SK-N-SH treated with all-trans-retinoic acid at 6 μM for 48 hours (cell line): ENCODE data around the gene NFIA.

ENCODE experiments used
- CREB5 ChIP-seq: fragments of 250-450 bp; sonication (Bioruptor Pico); IDR thresholded peaks from 2 replicates; pipeline ENCODE4 v1.5.1; 2020; ENCODE audit warnings: low read depth, mild to moderate bottlenecking, moderate library complexity
- CSDC2 ChIP-seq: fragments of 250-450 bp; sonication (Bioruptor Pico); IDR thresholded peaks from 2 replicates; pipeline ENCODE4 v1.5.0; 2020; ENCODE audit warnings: mild to moderate bottlenecking, moderate library complexity
- CSRNP3 ChIP-seq: fragments of 250-450 bp; sonication (Bioruptor Pico); IDR thresholded peaks from 2 replicates; pipeline ENCODE4 v1.5.1; 2021; ENCODE audit warnings: mild to moderate bottlenecking, moderate library complexity
- GLIS3 ChIP-seq: fragments of 250-450 bp; sonication (Bioruptor Pico); IDR thresholded peaks from 2 replicates; pipeline ENCODE4 v1.5.0; 2020; ENCODE audit warnings: mild to moderate bottlenecking, moderate library complexity
- ISL1 ChIP-seq: fragments of 250-450 bp; sonication (Bioruptor Pico); IDR thresholded peaks from 2 replicates; pipeline ENCODE4 v2.1.2; 2022; ENCODE audit warnings: mild to moderate bottlenecking, moderate library complexity
- OSR1 ChIP-seq: fragments of 250-450 bp; sonication (Bioruptor Pico); IDR thresholded peaks from 2 replicates; pipeline ENCODE4 v1.8.0; 2022; ENCODE audit warnings: moderate library complexity, mild to moderate bottlenecking, inconsistent platforms
- PATZ1 ChIP-seq: fragments of 250-450 bp; sonication (Bioruptor Pico); IDR thresholded peaks from 2 replicates; pipeline ENCODE4 v1.8.0; 2020; ENCODE audit warnings: mild to moderate bottlenecking, moderate library complexity, borderline replicate concordance
- PPARA ChIP-seq: fragments of 250-450 bp; sonication (Bioruptor Pico); IDR thresholded peaks from 2 replicates; pipeline ENCODE4 v1.5.0; 2020; ENCODE audit warnings: mild to moderate bottlenecking, borderline replicate concordance
- RARB ChIP-seq: fragments of 250-450 bp; sonication (Bioruptor Pico); IDR thresholded peaks from 2 replicates; pipeline ENCODE4 v1.8.0; 2021; ENCODE audit warnings: mild to moderate bottlenecking, moderate library complexity
- SNAI2 ChIP-seq: fragments of 250-450 bp; sonication (Bioruptor Pico); IDR thresholded peaks from 2 replicates; pipeline ENCODE4 v1.5.0; 2020; ENCODE audit warnings: mild to moderate bottlenecking, moderate library complexity
- ZFP30 ChIP-seq: fragments of 450-650 bp; formaldehyde crosslinking; IDR thresholded peaks from 2 replicates; pipeline ENCODE4 v1.5.0; 2022; ENCODE audit warnings: mild to moderate bottlenecking, moderate library complexity
- ZNF70 ChIP-seq: fragments of 450-650 bp; formaldehyde crosslinking; IDR thresholded peaks from 2 replicates; pipeline ENCODE4 v1.5.0; 2020; ENCODE audit warnings: mild to moderate bottlenecking, moderate library complexity
- ZNF8 ChIP-seq: fragments of 450-650 bp; formaldehyde crosslinking; IDR thresholded peaks from 2 replicates; pipeline ENCODE4 v1.5.0; 2020; ENCODE audit warnings: mild to moderate bottlenecking, moderate library complexity

DNA sequence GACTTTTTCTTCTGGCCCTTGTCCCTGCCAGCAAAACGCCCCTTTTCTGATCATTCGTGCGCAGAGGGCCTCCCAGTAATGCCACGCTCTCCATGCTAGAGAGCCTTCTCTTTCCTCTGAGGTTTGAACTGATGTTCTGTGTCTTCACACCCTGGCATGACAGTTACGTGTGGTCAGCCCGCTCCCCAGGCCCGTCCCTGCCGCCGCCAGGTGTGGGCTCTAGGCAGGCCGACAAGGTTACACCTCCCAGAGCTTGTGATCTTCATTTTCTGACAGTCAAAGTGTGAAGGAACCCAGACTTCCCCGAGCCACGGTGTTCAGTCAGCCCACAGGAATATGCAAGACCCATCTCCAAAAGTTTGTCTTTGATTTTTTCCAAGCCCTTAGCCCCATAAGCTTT is 377.0 kb downstream of the NFIA start:
- no peak for TF ChIP-seq CSRNP3 (CRISPR knock-in tag)
- no peak for TF ChIP-seq GLIS3 (CRISPR knock-in tag)
- no peak for TF ChIP-seq PATZ1 (CRISPR knock-in tag)
- TF ChIP-seq PPARA (CRISPR knock-in tag), result no peak
- TF ChIP-seq ZFP30, result no peak
- TF ChIP-seq RARB (CRISPR knock-in tag), result no peak
- TF ChIP-seq CREB5 (CRISPR knock-in tag), result no peak
- no peak for TF ChIP-seq ZNF70
- no peak for TF ChIP-seq ISL1
- TF ChIP-seq ZNF8, result no peak
- no peak for TF ChIP-seq SNAI2 (CRISPR knock-in tag)
- TF ChIP-seq OSR1 (CRISPR knock-in tag), result no peak
- TF ChIP-seq CSDC2 (CRISPR knock-in tag), result no peak
